Right atrium auricular region (tissue), 2 donors: ENCODE data around the gene C14orf180. TPM values are rescaled to one million over a fixed set of nuclear protein-coding genes. Genes with fewer than 3 reads are reported as not detected.

Source experiments
- DNase-seq: peaks from one replicate; pipeline ENCODE4 v3.0.0-alpha.2; 2019; ENCODE audit warnings: low spot score
- H3K27ac ChIP-seq, 2 donors: fragments of 200-600 bp; sonication (generic); 1 replicate in 1 of 2; 2 replicates in 1 of 2; pipeline ENCODE4 v1.5.1; 2016 to 2019
- H3K27me3 ChIP-seq, 2 donors: fragments of 200-600 bp; sonication (generic); one replicate each; pipeline versions ENCODE4 v1.5.1 to v1.6.0; 2017 to 2019
- H3K36me3 ChIP-seq: fragments of 200-600 bp; sonication (generic); one replicate; pipeline ENCODE4 v1.5.1; 2016
- H3K4me1 ChIP-seq, 2 donors: fragments of 200-600 bp; sonication (generic); one replicate each; pipeline versions ENCODE4 v1.5.1 to v1.6.0; 2017 to 2019
- H3K4me3 ChIP-seq, 2 donors: fragments of 200-600 bp; sonication (generic); 1 replicate in 1 of 2; 2 replicates in 1 of 2; pipeline ENCODE4 v1.5.1; 2017 to 2019; ENCODE audit warnings: mild to moderate bottlenecking in 1 of 2, moderate library complexity in 1 of 2
- H3K9me3 ChIP-seq, 2 donors: fragments of 200-600 bp; sonication (generic); one replicate each; pipeline ENCODE4 v1.5.1; 2019
- CTCF ChIP-seq, 2 donors: fragments of 200-600 bp; sonication (generic); IDR thresholded peaks; one replicate each; pipeline ENCODE4 v1.5.1; 2019; ENCODE audit warnings: antibody characterized with exemption in 2 of 2
- total RNA-seq, 2 donors: library from RNA; depleted of rRNA; stranded (reverse); fragments of >200 nt; gene quantifications; one replicate each; pipeline ENCODE4 v1.1.0, GENCODE V29; 2016

C14orf180 gene
- total RNA-seq, 2 donors from 2014 or later = 59.5 to 135 TPM

GRCh38 chr14:104604458-104605449 lies 25.2 kb downstream of the C14orf180 start, which contains the start of gene TMEM179:
TSS of gene TMEM179 (minus strand) at chr14:104604772. CDS start at chr14:104604741, 31 bp downstream.
- Histone ChIP-seq H3K27me3 (no peaks in the 10 kb centered on the region), H3K36me3 (no peaks in the 10 kb centered on the region), H3K27ac (no peak within 1 kb of the TSS), H3K4me1 (peaks cover 0 to 9% of the 10 kb centered on the region in 2 donors), H3K4me3 (peak within 1 kb of the TSS; percentile 33 to 39), H3K9me3 (no peaks in the 10 kb centered on the region)
- DNase-seq = no peak
- no peak for TF ChIP-seq CTCF (IDR thresholded peaks at IDR 0.05)

DNA sequence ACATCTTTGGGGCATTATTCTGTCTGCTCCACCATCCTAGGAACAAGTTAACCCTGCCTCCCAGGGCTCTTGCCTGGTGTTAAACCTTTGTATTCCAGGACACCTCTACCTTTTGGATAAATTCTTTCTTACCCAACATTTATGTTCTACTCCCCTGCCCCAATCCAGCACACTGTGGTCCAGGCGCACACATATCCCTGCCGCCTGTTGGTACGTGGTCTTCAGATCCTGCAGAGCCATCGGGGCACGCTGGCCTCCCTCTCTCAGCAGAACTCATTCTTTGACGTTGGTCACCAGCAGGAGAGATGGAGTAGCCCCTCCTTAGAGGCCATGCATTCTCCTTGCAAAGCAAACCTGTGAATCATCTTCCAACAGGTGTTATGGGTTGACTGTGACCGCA lies 30.1 kb downstream of the C14orf180 start:
- no peak for DNase-seq
- Histone ChIP-seq H3K27ac (no peak overlapping the region), H3K9me3 (no peaks in the 10 kb centered on the region), H3K4me1 (peaks cover 0 to 3% of the 10 kb centered on the region in 2 donors), H3K36me3 (no peaks in the 10 kb centered on the region), H3K4me3 (no peak overlapping the region), H3K27me3 (peaks cover 0 to 4% of the 10 kb centered on the region in 2 donors)
- no peak for TF ChIP-seq CTCF (IDR thresholded peaks at IDR 0.05)

DNA sequence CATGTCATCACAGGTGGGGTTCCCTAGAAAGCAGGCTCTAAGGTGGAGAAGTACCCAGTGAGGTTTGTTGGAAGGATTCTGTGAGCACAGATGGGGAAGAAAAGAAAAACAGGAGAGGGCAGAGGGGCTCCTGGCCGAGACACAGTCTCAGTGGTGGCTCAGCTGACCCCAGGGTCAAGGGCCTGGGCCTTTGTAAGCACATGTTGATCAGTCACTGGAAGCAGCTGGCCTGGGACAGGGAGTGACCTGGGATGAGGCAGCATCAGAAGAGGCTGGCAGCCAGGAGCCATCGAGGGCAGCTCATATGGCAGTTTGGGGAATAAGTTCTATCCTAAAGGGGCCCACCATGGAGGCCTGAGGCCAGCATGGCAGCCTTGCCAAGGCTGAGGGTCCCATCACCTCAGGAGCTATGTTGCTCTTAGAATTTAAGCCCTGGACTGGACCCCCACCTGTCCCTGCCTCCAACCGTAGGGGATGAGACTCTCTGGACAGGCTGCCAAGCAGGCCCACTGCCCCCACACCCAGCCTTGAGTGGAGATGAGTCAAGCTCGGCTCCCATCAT lies 31.3 kb downstream of the C14orf180 start:
- Histone ChIP-seq H3K9me3 (no peaks in the 10 kb centered on the region), H3K27ac (no peak overlapping the region), H3K4me1 (no peaks in the 10 kb centered on the region), H3K27me3 (peaks cover 0 to 4% of the 10 kb centered on the region in 2 donors), H3K4me3 (no peak overlapping the region), H3K36me3 (no peaks in the 10 kb centered on the region)
- TF ChIP-seq CTCF (IDR thresholded peaks at IDR 0.05) = no peak
- no peak for DNase-seq

GRCh38 chr14:104611881-104612280 lies 32.3 kb downstream of the C14orf180 start:
- Histone ChIP-seq H3K4me3 (no peak overlapping the region), H3K36me3 (no peaks in the 10 kb centered on the region), H3K27me3 (peaks cover 0 to 4% of the 10 kb centered on the region in 2 donors), H3K9me3 (no peaks in the 10 kb centered on the region), H3K27ac (no peak overlapping the region), H3K4me1 (no peaks in the 10 kb centered on the region)
- DNase-seq = no peak
- TF ChIP-seq CTCF (IDR thresholded peaks at IDR 0.05) = no peak

GRCh38 chr14:104614126-104614812 lies 34.7 kb downstream of the C14orf180 start:
- Histone ChIP-seq H3K4me3 (no peak overlapping the region), H3K27me3 (peaks cover 0 to 4% of the 10 kb centered on the region in 2 donors), H3K27ac (no peak overlapping the region), H3K4me1 (no peaks in the 10 kb centered on the region), H3K9me3 (no peaks in the 10 kb centered on the region), H3K36me3 (no peaks in the 10 kb centered on the region)
- TF ChIP-seq CTCF (IDR thresholded peaks at IDR 0.05) = no peak
- no peak for DNase-seq
